HG03108 (cell line): ENCODE data around the gene PRDM12.

ENCODE experiments used
- ATAC-seq: cut with Tn5 transposase; IDR thresholded peaks from one replicate; pipeline ENCODE4 v1.9.1; 2021; ENCODE audit warnings: moderate library complexity; ENCODE audit not compliant: unreplicated experiment

PRDM12 gene

DNA sequence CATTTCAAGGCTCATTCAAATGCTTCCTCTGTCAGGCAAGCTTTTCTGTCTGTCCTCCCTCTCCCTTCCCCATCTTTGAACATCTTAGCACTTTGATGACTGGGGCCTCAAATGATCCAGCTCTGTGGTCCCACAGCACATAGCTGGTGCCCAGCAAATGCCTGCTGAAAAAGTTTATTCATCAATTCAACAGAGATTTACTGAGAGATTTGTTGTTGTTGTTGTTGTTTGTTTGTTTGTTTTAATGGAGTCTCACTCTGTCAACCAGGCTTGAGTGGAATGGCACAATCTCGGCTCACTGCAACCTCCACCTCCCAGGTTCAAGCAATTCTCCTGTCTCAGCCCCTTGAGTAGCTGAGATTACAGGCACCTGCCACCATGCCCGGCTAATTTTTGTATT is 23.2 kb downstream of the PRDM12 start:
- no peak for ATAC-seq

GRCh38 chr9:130688072-130688471 is 23.7 kb downstream of the PRDM12 start:
- no peak for ATAC-seq

GRCh38 chr9:130689572-130689936 is 25.2 kb downstream of the PRDM12 start:
- no peak for ATAC-seq

GRCh38 chr9:130689937-130690700 is 25.7 kb downstream of the PRDM12 start:
- no peak for ATAC-seq

- no peak for ATAC-seq
These were observed 27.9 kb downstream of the PRDM12 start for GRCh38 chr9:130692321-130692720.

DNA sequence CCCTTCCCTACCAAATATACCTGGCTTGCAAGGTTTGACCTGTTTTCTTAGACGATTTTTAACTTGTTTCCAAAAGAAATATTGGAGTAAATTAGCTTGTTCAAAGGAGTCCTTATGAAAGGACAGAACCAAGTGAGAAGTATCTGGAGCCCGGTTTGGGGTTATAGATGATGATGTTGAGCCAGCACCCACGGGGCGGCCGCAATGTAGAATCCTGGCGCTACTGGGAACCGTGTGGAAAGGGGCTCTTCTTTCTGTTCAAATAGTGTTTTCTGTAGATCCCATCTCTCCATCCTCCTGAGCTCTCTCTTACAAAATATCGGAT is 28.7 kb downstream of the PRDM12 start:
- ATAC-seq, result no peak

- ATAC-seq, result peak; percentile 93
These were observed 29.2 kb downstream of the PRDM12 start, which contains the start of gene EXOSC2 for GRCh38 chr9:130693426-130694191. EXOSC2 (plus strand) TSS chr9:130693780; CDS start chr9:130693792, 12 bp downstream.

- no peak for ATAC-seq
These were observed 29.8 kb downstream of the PRDM12 start for GRCh38 chr9:130694205-130694604.

- ATAC-seq, result no peak
These were observed 31.8 kb downstream of the PRDM12 start for GRCh38 chr9:130696139-130696650.

DNA sequence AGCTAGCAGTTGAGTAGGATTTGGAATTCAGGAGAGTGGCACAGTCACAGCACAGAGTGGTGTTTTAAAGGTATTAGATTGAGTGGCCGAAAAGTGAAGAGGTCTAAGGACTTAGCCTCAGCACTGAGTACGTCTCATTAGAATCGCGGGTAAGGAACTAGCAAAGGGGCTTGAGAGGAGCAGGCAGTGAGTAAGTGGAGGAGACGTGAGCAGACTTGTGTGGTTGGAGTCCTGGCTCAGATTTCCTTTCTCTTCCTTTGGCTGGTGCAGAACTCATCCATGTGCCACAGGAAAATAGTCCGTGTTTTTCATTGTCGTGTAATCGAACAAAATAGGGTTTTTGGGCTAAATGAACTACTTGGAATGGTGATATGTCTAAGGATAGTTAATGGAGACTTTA is 32.6 kb downstream of the PRDM12 start:
- ATAC-seq, result no peak

GRCh38 chr9:130698514-130698913 is 34.1 kb downstream of the PRDM12 start:
- no peak for ATAC-seq

- no peak for ATAC-seq
These were observed 34.7 kb downstream of the PRDM12 start for GRCh38 chr9:130699047-130699446.

- ATAC-seq, result no peak
These were observed 36.9 kb downstream of the PRDM12 start for GRCh38 chr9:130701059-130702022.

DNA sequence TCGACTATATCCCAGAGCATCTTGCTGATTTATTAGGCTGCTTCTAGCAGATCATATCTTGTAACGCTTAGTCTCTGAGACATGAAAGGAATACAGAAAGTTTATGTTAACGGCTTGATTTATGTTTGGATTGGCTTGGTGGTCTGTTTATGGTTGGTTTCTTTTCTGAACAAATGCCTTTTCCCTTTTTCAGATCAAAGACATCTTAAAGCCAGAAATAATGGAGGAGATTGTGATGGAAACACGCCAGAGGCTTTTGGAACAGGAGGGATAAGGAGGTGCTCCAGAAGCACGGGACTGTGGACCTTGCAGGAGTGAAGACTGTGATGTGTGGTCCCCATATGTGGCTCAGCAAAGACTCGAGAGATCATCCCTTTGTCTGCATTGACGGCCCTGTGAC is 39.1 kb downstream of the PRDM12 start:
- no peak for ATAC-seq

GRCh38 chr9:130707225-130707976 is 43.0 kb downstream of the PRDM12 start:
- ATAC-seq, result no peak

- no peak for ATAC-seq
These were observed 46.5 kb downstream of the PRDM12 start for GRCh38 chr9:130710822-130711352.

- no peak for ATAC-seq
These were observed 47.1 kb downstream of the PRDM12 start for GRCh38 chr9:130711469-130711868.

- peak; percentile 96 for ATAC-seq
These were observed 48.3 kb downstream of the PRDM12 start for GRCh38 chr9:130712564-130713285.

DNA sequence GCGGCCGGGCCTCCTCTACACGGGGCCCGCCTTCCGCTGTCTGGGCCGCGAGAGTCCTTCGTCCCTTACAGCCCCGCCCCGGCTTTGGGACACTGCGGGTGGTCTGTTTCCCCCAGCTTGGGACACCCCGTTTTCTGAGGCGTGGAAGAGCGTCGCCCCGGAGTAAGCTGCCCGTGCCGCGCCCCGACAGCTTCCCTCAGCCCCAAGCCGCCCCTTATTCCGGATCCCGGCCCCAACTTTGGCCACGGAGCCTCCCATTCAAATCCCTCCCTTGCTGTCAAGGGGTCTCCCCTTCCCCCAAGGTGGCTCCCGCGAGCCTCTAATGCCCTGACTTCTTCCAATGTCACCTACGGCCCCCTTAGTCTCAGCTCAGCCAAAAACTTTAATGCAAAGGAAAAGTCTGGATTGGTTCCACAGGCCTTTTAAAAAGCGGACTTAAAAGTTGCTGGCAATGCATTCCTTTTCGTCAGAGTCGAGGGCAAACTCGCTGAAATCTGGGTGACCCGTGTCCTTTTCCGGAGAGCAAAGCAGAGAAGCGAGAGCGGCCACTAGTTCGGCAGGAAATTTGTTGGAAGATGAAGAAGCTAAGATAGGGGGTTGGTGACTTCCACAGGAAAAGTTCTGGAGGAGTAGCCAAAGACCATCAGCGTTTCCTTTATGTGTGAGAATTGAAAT is 49.0 kb downstream of the PRDM12 start:
- no peak for ATAC-seq
